CD4-positive, CD25-positive, alpha-beta regulatory T cell (primary cell): ENCODE data around the gene TICAM1. TPM values are rescaled to one million over a fixed set of nuclear protein-coding genes. Genes with fewer than 3 reads are reported as not detected.

Experiments
- ATAC-seq, 2 donors: fragments of 150-1000 bp; cut with Tn5 transposase; one replicate each; pipeline ENCODE4 v1.10.0; 2021; ENCODE audit warnings: low read depth in 2 of 2, moderate number of reproducible peaks in 2 of 2, moderate library complexity in 1 of 2
- DNase-seq, 3 donors: peaks; one replicate each; pipeline versions ENCODE4 v3.0.0 to v3.0.0-alpha.2; 2012 to 2022; ENCODE audit warnings: mixed read lengths in 1 of 3
- H3K27ac ChIP-seq: one replicate; pipeline ENCODE4 v1.7.0; 2013; ENCODE audit warnings: mild to moderate bottlenecking, low read length; ENCODE audit not compliant: insufficient read depth, poor library complexity, severe bottlenecking
- H3K27me3 ChIP-seq: one replicate; pipeline ENCODE4 v1.7.0; 2013; ENCODE audit warnings: low read length; ENCODE audit not compliant: control insufficient read depth, insufficient read depth
- H3K36me3 ChIP-seq: one replicate; pipeline ENCODE4 v1.7.0; 2013; ENCODE audit warnings: mild to moderate bottlenecking, low read length, moderate library complexity; ENCODE audit not compliant: control insufficient read depth, insufficient read depth
- H3K4me1 ChIP-seq: 2 replicates; pipeline ENCODE4 v1.7.0; 2013; ENCODE audit warnings: mild to moderate bottlenecking, low read length; ENCODE audit not compliant: insufficient read depth, control insufficient read depth, poor library complexity, severe bottlenecking
- H3K4me3 ChIP-seq: one replicate; pipeline ENCODE4 v1.7.0; 2013; ENCODE audit warnings: low read depth, mild to moderate bottlenecking, low read length, moderate library complexity
- H3K9me3 ChIP-seq, 2 experiments: 1 replicate in 1 of 2; 2 replicates in 1 of 2; pipeline ENCODE4 v1.7.0; 2013; ENCODE audit warnings: low read length in 2 of 2, mild to moderate bottlenecking in 1 of 2, moderate library complexity in 1 of 2; ENCODE audit not compliant: control insufficient read depth in 2 of 2
- H3K27ac Mint-ChIP-seq, 3 donors: one replicate each; pipeline ENCODE4 v1.8.0; 2020 to 2022; ENCODE audit warnings: mild to moderate bottlenecking in 3 of 3, mixed read lengths in 3 of 3, moderate library complexity in 2 of 3
- H3K27me3 Mint-ChIP-seq: one replicate; pipeline ENCODE4 v1.8.0; 2022; ENCODE audit warnings: mild to moderate bottlenecking, mixed read lengths
- H3K36me3 Mint-ChIP-seq: one replicate; pipeline ENCODE4 v1.8.0; 2020; ENCODE audit warnings: mixed read lengths
- H3K4me1 Mint-ChIP-seq, 4 donors: one replicate each; pipeline ENCODE4 v1.8.0; 2020 to 2022; ENCODE audit warnings: mixed read lengths in 4 of 4, mild to moderate bottlenecking in 1 of 4
- H3K4me3 Mint-ChIP-seq, 4 donors: one replicate each; pipeline ENCODE4 v1.8.0; 2020 to 2022; ENCODE audit warnings: mild to moderate bottlenecking in 4 of 4, mixed read lengths in 4 of 4, moderate library complexity in 3 of 4
- H3K9me3 Mint-ChIP-seq, 7 donors: one replicate each; pipeline ENCODE4 v1.8.0; 2020 to 2022; ENCODE audit warnings: mixed read lengths in 7 of 7, mild to moderate bottlenecking in 3 of 7, moderate library complexity in 2 of 7
- polyA plus RNA-seq, 4 donors: library from polyadenylated mRNA; unstranded; fragments of 300-500 nt; fragmentation: Illumina TruSeq; gene quantifications; one replicate each; pipeline ENCODE4 v1.2.3, GENCODE V29; 2021
- total RNA-seq: library from RNA; stranded (reverse); gene quantifications from one replicate; pipeline ENCODE4 v1.2.3, GENCODE V29; 2022

Gene TICAM1
- total RNA-seq (28.5 TPM), polyA plus RNA-seq (1 to 10 TPM; 3.3 to 9.0 (median 7.3) TPM)

- Histone ChIP-seq H3K4me3 (peak within 1 kb of the TSS; percentile 88), H3K27ac (peak within 1 kb of the TSS; percentile 90), H3K36me3 (no peaks in the 10 kb centered on the region), H3K4me1 (peaks cover 27% of the 10 kb centered on the region), H3K27me3 (no peaks in the 10 kb centered on the region), H3K9me3 (no peaks in the 10 kb centered on the region)
- peaks cover 0 to 34% (median 17%) of the 10 kb centered on the region in 4 donors for H3K4me1 Mint-ChIP-seq
- H3K36me3 Mint-ChIP-seq, result no peaks in the 10 kb centered on the region
- DNase-seq (peak; percentile 74 to 84 (median 77)), ATAC-seq (peak; percentile 84 to 86)
- peak within 1 kb of the TSS; percentile 90 to 93 (median 93) for H3K27ac Mint-ChIP-seq
- H3K27me3 Mint-ChIP-seq, result no peaks in the 10 kb centered on the region
- peak within 1 kb of the TSS; percentile 92 to 94 (median 94) for H3K4me3 Mint-ChIP-seq
- no peaks in the 10 kb centered on the region for H3K9me3 Mint-ChIP-seq
These were observed at the start of gene TICAM1 for GRCh38 chr19:4831304-4831978. TSS of gene TICAM1 (minus strand) at chr19:4831712. CDS start at chr19:4818377, 13,335 bp downstream.

- Histone ChIP-seq H3K4me3 (no peak overlapping the region), H3K4me1 (peaks cover 11% of the 10 kb centered on the region), H3K27me3 (no peaks in the 10 kb centered on the region), H3K36me3 (no peaks in the 10 kb centered on the region), H3K9me3 (no peaks in the 10 kb centered on the region), H3K27ac (no peak overlapping the region)
- Mint-ChIP-seq H3K36me3 (no peaks in the 10 kb centered on the region), H3K4me1 (peaks cover 0 to 8% (median 0%) of the 10 kb centered on the region in 4 donors), H3K4me3 (no peak overlapping the region), H3K9me3 (no peaks in the 10 kb centered on the region), H3K27ac (peak overlapping the region in 1 of 3 donors; percentile 25), H3K27me3 (peaks cover 8% of the 10 kb centered on the region)
- DNase-seq (no peak), ATAC-seq (no peak)
These were observed 47.5 kb upstream of the TICAM1 start for GRCh38 chr19:4879041-4879440.

- Histone ChIP-seq H3K4me1 (peaks cover 11% of the 10 kb centered on the region), H3K27me3 (no peaks in the 10 kb centered on the region), H3K4me3 (no peak overlapping the region), H3K27ac (no peak overlapping the region), H3K9me3 (no peaks in the 10 kb centered on the region), H3K36me3 (no peaks in the 10 kb centered on the region)
- Mint-ChIP-seq H3K4me3 (no peak overlapping the region), H3K27ac (peak overlapping the region in 1 of 3 donors; percentile 25), H3K36me3 (no peaks in the 10 kb centered on the region), H3K4me1 (peaks cover 0 to 8% (median 0%) of the 10 kb centered on the region in 4 donors), H3K9me3 (peaks cover 0 to under 1% (median 0%) of the 10 kb centered on the region in 7 donors), H3K27me3 (peaks cover 12% of the 10 kb centered on the region)
- no peak for ATAC-seq
- no peak for DNase-seq
These were observed 47.0 kb upstream of the TICAM1 start for GRCh38 chr19:4878491-4878968.

GRCh38 chr19:4877753-4878490 lies 46.4 kb upstream of the TICAM1 start:
- peaks cover 0 to 2% (median 0%) of the 10 kb centered on the region in 7 donors for H3K9me3 Mint-ChIP-seq
- DNase-seq, result no peak
- H3K4me1 ChIP-seq, result peaks cover 11% of the 10 kb centered on the region

GRCh38 chr19:4873930-4874329 lies 42.4 kb upstream of the TICAM1 start:
- H3K4me3 Mint-ChIP-seq, result peak overlapping the region in 1 of 4 donors; percentile 33
- peaks cover 14% of the 10 kb centered on the region for H3K27me3 Mint-ChIP-seq
- H3K4me1 Mint-ChIP-seq, result peaks cover 0 to 10% (median 2%) of the 10 kb centered on the region in 4 donors
- no peaks in the 10 kb centered on the region for H3K36me3 Mint-ChIP-seq
- Histone ChIP-seq H3K4me3 (no peak overlapping the region), H3K9me3 (no peaks in the 10 kb centered on the region), H3K36me3 (no peaks in the 10 kb centered on the region), H3K27me3 (no peaks in the 10 kb centered on the region), H3K27ac (no peak overlapping the region), H3K4me1 (peaks cover 16% of the 10 kb centered on the region)
- DNase-seq, result no peak
- peaks cover 0 to 2% (median 0%) of the 10 kb centered on the region in 7 donors for H3K9me3 Mint-ChIP-seq
- peak overlapping the region in 2 of 3 donors; percentile 30 to 75 for H3K27ac Mint-ChIP-seq
- ATAC-seq, result no peak

More at GRCh38 chr19:4877753-4878490, 46.4 kb upstream of the TICAM1 start:
- no peak for ATAC-seq
- H3K27me3 ChIP-seq, result no peaks in the 10 kb centered on the region
- no peaks in the 10 kb centered on the region for H3K36me3 ChIP-seq
- H3K4me3 ChIP-seq, result no peak overlapping the region
- no peak overlapping the region for H3K27ac ChIP-seq
- Mint-ChIP-seq H3K4me3 (no peak overlapping the region), H3K27ac (no peak overlapping the region), H3K4me1 (peaks cover 0 to 8% (median 0%) of the 10 kb centered on the region in 4 donors), H3K27me3 (peaks cover 14% of the 10 kb centered on the region), H3K36me3 (no peaks in the 10 kb centered on the region)
- no peaks in the 10 kb centered on the region for H3K9me3 ChIP-seq

GRCh38 chr19:4871711-4872110 lies 40.2 kb upstream of the TICAM1 start:
- Histone ChIP-seq H3K4me3 (no peak overlapping the region), H3K4me1 (peaks cover 15% of the 10 kb centered on the region), H3K36me3 (no peaks in the 10 kb centered on the region), H3K9me3 (no peaks in the 10 kb centered on the region), H3K27ac (no peak overlapping the region), H3K27me3 (no peaks in the 10 kb centered on the region)
- ATAC-seq, result no peak
- Mint-ChIP-seq H3K4me3 (no peak overlapping the region), H3K27ac (no peak overlapping the region), H3K27me3 (peaks cover 11% of the 10 kb centered on the region), H3K9me3 (peaks cover 0 to 2% (median 0%) of the 10 kb centered on the region in 7 donors), H3K4me1 (peaks cover 1 to 14% (median 5%) of the 10 kb centered on the region in 4 donors), H3K36me3 (no peaks in the 10 kb centered on the region)
- DNase-seq, result no peak

GRCh38 chr19:4870025-4870700 lies 38.7 kb upstream of the TICAM1 start:
- Mint-ChIP-seq H3K27ac (no peak overlapping the region), H3K27me3 (peaks cover 6% of the 10 kb centered on the region), H3K36me3 (no peaks in the 10 kb centered on the region), H3K4me3 (no peak overlapping the region), H3K9me3 (peaks cover 0 to 2% (median 0%) of the 10 kb centered on the region in 7 donors), H3K4me1 (peaks cover 5 to 20% (median 9%) of the 10 kb centered on the region in 4 donors)
- no peak for ATAC-seq
- no peak for DNase-seq
- no peak overlapping the region for H3K4me3 ChIP-seq
- peaks cover 18% of the 10 kb centered on the region for H3K4me1 ChIP-seq
- no peak overlapping the region for H3K27ac ChIP-seq
- H3K36me3 ChIP-seq, result no peaks in the 10 kb centered on the region
- H3K27me3 ChIP-seq, result no peaks in the 10 kb centered on the region
- H3K9me3 ChIP-seq, result no peaks in the 10 kb centered on the region
